CD14-positive monocyte (primary cell): ENCODE measurements around the gene LTBP3. TPM values are rescaled to one million over a fixed set of nuclear protein-coding genes. Genes with fewer than 3 reads are reported as not detected.
A peak's percentile ranks its signal among the peaks of the same experiment; 100 is the strongest.

Source experiments
- DNase-seq, 3 donors: peaks; one replicate each; pipeline ENCODE4 v3.0.0-alpha.2; 2011 to 2022
- H2AFZ ChIP-seq: 2 replicates; pipeline ENCODE4 v1.6.0; 2012; ENCODE audit warnings: mild to moderate bottlenecking, low read depth, low read length, inconsistent platforms; ENCODE audit not compliant: insufficient read depth, poor library complexity, severe bottlenecking
- H3K27ac ChIP-seq, 2 donors: 1 replicate in 1 of 2; 2 replicates in 1 of 2; pipeline ENCODE4 v1.5.1; 2012 to 2013; ENCODE audit warnings: low read length in 2 of 2, control low read depth in 1 of 2, inconsistent platforms in 1 of 2, low read depth in 1 of 2, mild to moderate bottlenecking in 1 of 2
- H3K27me3 ChIP-seq, 2 donors: one replicate each; pipeline versions ENCODE4 v1.6.0 to v1.6.1; 2011 to 2013; ENCODE audit warnings: low read length in 2 of 2; ENCODE audit not compliant: control insufficient read depth in 2 of 2, insufficient read depth in 2 of 2
- H3K36me3 ChIP-seq, 2 donors: replicated peaks in 1 of 2; 1 replicate in 1 of 2; 2 replicates in 1 of 2; pipeline versions ENCODE4 v1.5.1 to v1.6.1; 2012 to 2013; ENCODE audit warnings: low read length in 2 of 2, control low read depth in 1 of 2, inconsistent platforms in 1 of 2, mild to moderate bottlenecking in 1 of 2; ENCODE audit not compliant: insufficient read depth in 2 of 2, control insufficient read depth in 1 of 2
- H3K4me1 ChIP-seq, 2 donors: 1 replicate in 1 of 2; 2 replicates in 1 of 2; pipeline versions ENCODE4 v1.5.1 to v1.6.1; 2012 to 2013; ENCODE audit warnings: low read length in 2 of 2, control low read depth in 1 of 2, inconsistent platforms in 1 of 2, mild to moderate bottlenecking in 1 of 2, moderate library complexity in 1 of 2; ENCODE audit not compliant: insufficient read depth in 2 of 2, control insufficient read depth in 1 of 2
- H3K4me2 ChIP-seq: replicated peaks from 2 replicates; pipeline ENCODE3; 2012; ENCODE audit warnings: low read length, moderate library complexity, mild to moderate bottlenecking; ENCODE audit not compliant: poor library complexity, severe bottlenecking; ENCODE audit errors: extremely low read depth
- H3K4me3 ChIP-seq, 3 experiments: fragments of 200-600 bp in 1 of 3; sonication (generic) in 1 of 3; replicated peaks in 1 of 3; 1 replicate in 2 of 3; 2 replicates in 1 of 3; pipeline ENCODE4 v1.5.1; 2011 to 2013; ENCODE audit warnings: low read length in 3 of 3, mild to moderate bottlenecking in 3 of 3, control low read depth in 2 of 3, low read depth in 2 of 3, inconsistent platforms in 1 of 3, moderate library complexity in 1 of 3
- H3K79me2 ChIP-seq: 2 replicates; pipeline ENCODE4 v1.6.0; 2012; ENCODE audit warnings: mild to moderate bottlenecking, control low read depth, inconsistent platforms, low read length, moderate library complexity; ENCODE audit not compliant: insufficient read depth
- H3K9ac ChIP-seq: 2 replicates; pipeline ENCODE4 v1.6.0; 2017; ENCODE audit warnings: low read length, mild to moderate bottlenecking; ENCODE audit not compliant: insufficient read depth, poor library complexity, severe bottlenecking
- H3K9me3 ChIP-seq, 2 donors: replicated peaks in 1 of 2; 1 replicate in 1 of 2; 2 replicates in 1 of 2; pipeline versions ENCODE4 v1.5.1 to v1.6.1; 2012 to 2013; ENCODE audit warnings: low read length in 2 of 2, control low read depth in 1 of 2; ENCODE audit not compliant: control insufficient read depth in 1 of 2, insufficient read depth in 1 of 2
- H4K20me1 ChIP-seq: 2 replicates; pipeline ENCODE4 v1.6.0; 2012; ENCODE audit warnings: mild to moderate bottlenecking, low read length, control low read depth, moderate library complexity; ENCODE audit not compliant: insufficient read depth
- H3K27ac Mint-ChIP-seq, 7 donors: one replicate each; pipeline ENCODE4 v1.8.0; 2020; ENCODE audit warnings: mild to moderate bottlenecking in 7 of 7, mixed read lengths in 7 of 7, moderate library complexity in 6 of 7, inconsistent platforms in 2 of 7
- H3K27me3 Mint-ChIP-seq, 3 donors: one replicate each; pipeline ENCODE4 v1.8.0; 2021 to 2022; ENCODE audit warnings: low read depth in 3 of 3, mild to moderate bottlenecking in 3 of 3, mixed read lengths in 3 of 3, moderate library complexity in 3 of 3, inconsistent platforms in 1 of 3
- H3K36me3 Mint-ChIP-seq, 2 donors: one replicate each; pipeline ENCODE4 v1.8.0; 2020; ENCODE audit warnings: mixed read lengths in 2 of 2, inconsistent platforms in 1 of 2, mild to moderate bottlenecking in 1 of 2
- H3K4me1 Mint-ChIP-seq: one replicate; pipeline ENCODE4 v1.8.0; 2020; ENCODE audit warnings: mild to moderate bottlenecking, mixed read lengths
- H3K4me3 Mint-ChIP-seq, 2 donors: one replicate each; pipeline ENCODE4 v1.8.0; 2020; ENCODE audit warnings: mild to moderate bottlenecking in 2 of 2, mixed read lengths in 2 of 2, moderate library complexity in 1 of 2
- H3K9me3 Mint-ChIP-seq, 7 donors: one replicate each; pipeline ENCODE4 v1.8.0; 2020 to 2022; ENCODE audit warnings: mixed read lengths in 7 of 7, mild to moderate bottlenecking in 6 of 7, moderate library complexity in 6 of 7, inconsistent platforms in 2 of 7
- WGBS: methylation state at CpG from one replicate; pipeline ENCODE4 v1.1.5; 2013; ENCODE audit warnings: missing lambda C conversion rate; ENCODE audit not compliant: insufficient coverage; 5-methylcytosine and 5-hydroxymethylcytosine counted together
- intact Hi-C, 2 donors: fragments of 100-400 bp; cut with micrococcal nuclease; formaldehyde crosslinking; loops; one replicate each; pipeline versions ENCODE4 v1.15.0 to v1.15.1; 2023
- polyA plus RNA-seq, 3 donors: library from polyadenylated mRNA; depleted of rRNA in 1 of 3; unstranded in 2 of 3; stranded (reverse) in 1 of 3; fragments of 300-500 nt in 2 of 3; fragments of >200 nt in 1 of 3; fragmentation: Illumina TruSeq in 2 of 3; gene quantifications; 1 replicate in 2 of 3; 2 replicates in 1 of 3; pipeline ENCODE4 v1.2.3, GENCODE V29; 2012 to 2021
- TF ChIP-seq, protein P1 (sequence below): fragments of 200-600 bp; IDR thresholded peaks from one replicate; pipeline ENCODE4 v1.8.0; 2022; ENCODE audit warnings: antibody characterized with exemption, mild to moderate bottlenecking

The LTBP3 gene
- polyA plus RNA-seq, 3 donors: 3.4 to 19.4 (median 4.6) TPM

DNA sequence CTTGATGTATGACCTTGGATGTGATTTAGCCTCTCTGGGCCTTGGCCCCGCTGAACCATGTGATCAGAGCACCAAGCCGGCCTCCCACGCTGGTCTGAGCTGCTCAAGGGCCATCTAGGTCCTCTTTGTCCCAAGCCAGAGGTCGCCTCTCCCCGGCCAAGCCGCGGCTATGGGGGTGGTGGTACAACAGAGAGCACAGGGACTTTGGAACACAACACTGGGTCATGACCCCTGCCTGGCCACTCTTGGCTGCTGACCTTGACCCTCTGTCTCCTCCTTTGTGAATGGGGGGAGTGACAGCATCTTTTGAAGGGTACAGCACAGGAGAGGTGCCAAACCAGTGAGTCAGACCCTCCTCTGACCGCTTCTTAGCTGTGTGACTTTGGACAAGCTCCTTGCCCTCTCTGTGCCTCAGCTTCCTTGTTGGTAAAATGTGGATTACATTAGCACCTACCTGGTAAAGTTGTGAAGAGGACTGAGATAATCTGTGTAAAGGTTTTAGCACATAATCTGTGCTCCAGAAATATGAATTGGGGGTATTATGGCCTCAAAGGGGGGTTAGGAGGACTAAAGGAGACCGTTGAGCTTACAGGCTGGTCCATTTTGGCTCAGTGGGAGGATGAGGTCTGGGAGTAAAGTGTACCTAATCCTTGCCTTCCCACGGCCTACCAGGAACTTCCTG is 28.5 kb downstream of the LTBP3 start:
- Histone ChIP-seq H3K27ac (no peak overlapping the region), H3K36me3 (peaks cover 54 to 77% of the 10 kb centered on the region in 2 donors), H3K4me2 (no peak overlapping the region), H2AFZ (no peak overlapping the region), H3K79me2 (peaks cover 20% of the 10 kb centered on the region), H3K9ac (no peak overlapping the region), H3K9me3 (no peaks in the 10 kb centered on the region), H4K20me1 (peaks cover 49% of the 10 kb centered on the region), H3K4me1 (peaks cover 13 to 18% of the 10 kb centered on the region in 2 donors), H3K27me3 (no peaks in the 10 kb centered on the region), H3K4me3 (no peak overlapping the region)
- TF ChIP-seq, protein P1, sequence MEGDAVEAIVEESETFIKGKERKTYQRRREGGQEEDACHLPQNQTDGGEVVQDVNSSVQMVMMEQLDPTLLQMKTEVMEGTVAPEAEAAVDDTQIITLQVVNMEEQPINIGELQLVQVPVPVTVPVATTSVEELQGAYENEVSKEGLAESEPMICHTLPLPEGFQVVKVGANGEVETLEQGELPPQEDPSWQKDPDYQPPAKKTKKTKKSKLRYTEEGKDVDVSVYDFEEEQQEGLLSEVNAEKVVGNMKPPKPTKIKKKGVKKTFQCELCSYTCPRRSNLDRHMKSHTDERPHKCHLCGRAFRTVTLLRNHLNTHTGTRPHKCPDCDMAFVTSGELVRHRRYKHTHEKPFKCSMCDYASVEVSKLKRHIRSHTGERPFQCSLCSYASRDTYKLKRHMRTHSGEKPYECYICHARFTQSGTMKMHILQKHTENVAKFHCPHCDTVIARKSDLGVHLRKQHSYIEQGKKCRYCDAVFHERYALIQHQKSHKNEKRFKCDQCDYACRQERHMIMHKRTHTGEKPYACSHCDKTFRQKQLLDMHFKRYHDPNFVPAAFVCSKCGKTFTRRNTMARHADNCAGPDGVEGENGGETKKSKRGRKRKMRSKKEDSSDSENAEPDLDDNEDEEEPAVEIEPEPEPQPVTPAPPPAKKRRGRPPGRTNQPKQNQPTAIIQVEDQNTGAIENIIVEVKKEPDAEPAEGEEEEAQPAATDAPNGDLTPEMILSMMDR: no peak
- 86% methylated on average over 4 of the region's 10 CpGs for WGBS
- Mint-ChIP-seq H3K27ac (no peak overlapping the region), H3K36me3 (peaks cover 53 to 71% of the 10 kb centered on the region in 2 donors), H3K4me3 (no peak overlapping the region), H3K9me3 (no peaks in the 10 kb centered on the region), H3K4me1 (peaks cover 14% of the 10 kb centered on the region), H3K27me3 (peaks cover 0 to 4% (median 0%) of the 10 kb centered on the region in 3 donors)
- peak in 1 of 3 donors; percentile 4 for DNase-seq
- intact Hi-C loops: loop anchor here in 1 of 2 donors (10.0 kb wide), 1 partner anchor 265 kb away; the partner anchor contains the start of gene POLA2

DNA sequence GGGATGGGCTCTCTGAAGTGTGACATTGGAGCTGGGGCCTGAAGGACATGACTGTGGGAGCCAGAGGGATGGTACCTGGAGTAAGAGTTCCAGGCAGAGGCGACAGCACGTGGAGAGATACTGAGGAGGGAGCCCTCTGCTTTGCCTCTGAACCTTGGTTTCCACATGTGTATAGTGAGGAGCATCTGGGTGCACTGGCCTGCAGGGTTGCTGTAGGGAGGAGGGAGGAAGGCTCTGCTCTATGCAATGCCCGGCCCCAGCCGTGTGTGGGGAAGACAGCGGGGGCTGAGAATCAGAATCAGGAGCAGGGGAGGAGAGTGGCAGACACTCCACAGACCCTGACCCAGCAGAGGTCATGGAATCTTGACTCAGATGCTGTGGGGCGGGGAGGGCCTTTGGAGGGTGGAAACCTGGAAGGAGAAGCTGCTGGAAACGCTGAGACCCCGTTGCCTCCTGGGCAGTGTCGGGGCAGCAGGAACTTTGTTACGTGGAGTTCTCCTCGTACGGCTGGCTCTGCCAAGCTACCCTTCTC is 29.3 kb downstream of the LTBP3 start:
- Histone ChIP-seq H3K4me2 (no peak overlapping the region), H3K27me3 (no peaks in the 10 kb centered on the region), H3K9me3 (no peaks in the 10 kb centered on the region), H3K27ac (no peak overlapping the region), H3K9ac (no peak overlapping the region), H4K20me1 (peaks cover 49% of the 10 kb centered on the region), H3K4me1 (peaks cover 20 to 25% of the 10 kb centered on the region in 2 donors), H2AFZ (no peak overlapping the region), H3K4me3 (no peak overlapping the region), H3K36me3 (peaks cover 51 to 74% of the 10 kb centered on the region in 2 donors), H3K79me2 (peaks cover 20% of the 10 kb centered on the region)
- Mint-ChIP-seq H3K4me1 (peaks cover 22% of the 10 kb centered on the region), H3K4me3 (no peak overlapping the region), H3K36me3 (peaks cover 49 to 68% of the 10 kb centered on the region in 2 donors), H3K27me3 (peaks cover 0 to 2% (median 0%) of the 10 kb centered on the region in 3 donors), H3K27ac (peak overlapping the region in 1 of 7 donors; percentile 9), H3K9me3 (no peaks in the 10 kb centered on the region)
- intact Hi-C loops: no loop called here
- WGBS: 100% methylated on average over 5 of the region's 12 CpGs
- peak in 1 of 3 donors; percentile 1 for DNase-seq
- TF ChIP-seq, protein P1: no peak
